HL-60 (cell line): Measurements from ENCODE around the gene MLYCD.

Source experiments
- DNase-seq, 2 experiments: peaks; one replicate each; pipeline ENCODE4 v3.0.0-alpha.2; 2010 to 2020; ENCODE audit warnings: low read depth in 1 of 2, low spot score in 1 of 2
- H3K27ac ChIP-seq: fragments of 250-450 bp; sonication (Bioruptor Pico); replicated peaks from 2 replicates; pipeline ENCODE4 v1.5.1; 2020; ENCODE audit warnings: mild to moderate bottlenecking, moderate library complexity
- H3K27me3 ChIP-seq: fragments of 250-450 bp; sonication (Bioruptor Pico); 2 replicates; pipeline ENCODE4 v1.5.1; 2021; ENCODE audit warnings: mild to moderate bottlenecking, moderate library complexity; ENCODE audit not compliant: insufficient read depth, poor library complexity, severe bottlenecking
- H3K4me3 ChIP-seq: replicated peaks from 2 replicates; pipeline ENCODE4 v1.5.1; 2011; ENCODE audit warnings: mild to moderate bottlenecking, control low read depth, low read length; ENCODE audit not compliant: insufficient read depth
- CTCF ChIP-seq: IDR thresholded peaks from one replicate; pipeline ENCODE4 v1.5.1; 2011; ENCODE audit warnings: low read length, control low read depth, inconsistent platforms; ENCODE audit not compliant: insufficient read depth
- GABPA ChIP-seq: IDR thresholded peaks from 2 replicates; pipeline ENCODE4 v1.6.1; 2012; ENCODE audit warnings: low read depth
- POLR2AphosphoS5 ChIP-seq: IDR thresholded peaks from 2 replicates; pipeline ENCODE4 v1.6.1; 2012; ENCODE audit warnings: low read depth
- SPI1 ChIP-seq: IDR thresholded peaks from 2 replicates; pipeline ENCODE4 v1.6.1; 2012; ENCODE audit warnings: low read depth, mild to moderate bottlenecking, borderline replicate concordance
- TF ChIP-seq, protein P1 (sequence below): IDR thresholded peaks from 2 replicates; pipeline ENCODE4 v1.6.1; 2012; ENCODE audit warnings: low read depth; ENCODE audit not compliant: insufficient replicate concordance

The MLYCD gene

GRCh38 chr16:83952587-83952939 lies 53.6 kb downstream of the MLYCD start:
- DNase-seq = no peak
- no peak overlapping the region for H3K4me3 ChIP-seq
- no peaks in the 10 kb centered on the region for H3K27me3 ChIP-seq
- peak overlapping the region; percentile 50 for H3K27ac ChIP-seq
- TF ChIP-seq, protein P1, sequence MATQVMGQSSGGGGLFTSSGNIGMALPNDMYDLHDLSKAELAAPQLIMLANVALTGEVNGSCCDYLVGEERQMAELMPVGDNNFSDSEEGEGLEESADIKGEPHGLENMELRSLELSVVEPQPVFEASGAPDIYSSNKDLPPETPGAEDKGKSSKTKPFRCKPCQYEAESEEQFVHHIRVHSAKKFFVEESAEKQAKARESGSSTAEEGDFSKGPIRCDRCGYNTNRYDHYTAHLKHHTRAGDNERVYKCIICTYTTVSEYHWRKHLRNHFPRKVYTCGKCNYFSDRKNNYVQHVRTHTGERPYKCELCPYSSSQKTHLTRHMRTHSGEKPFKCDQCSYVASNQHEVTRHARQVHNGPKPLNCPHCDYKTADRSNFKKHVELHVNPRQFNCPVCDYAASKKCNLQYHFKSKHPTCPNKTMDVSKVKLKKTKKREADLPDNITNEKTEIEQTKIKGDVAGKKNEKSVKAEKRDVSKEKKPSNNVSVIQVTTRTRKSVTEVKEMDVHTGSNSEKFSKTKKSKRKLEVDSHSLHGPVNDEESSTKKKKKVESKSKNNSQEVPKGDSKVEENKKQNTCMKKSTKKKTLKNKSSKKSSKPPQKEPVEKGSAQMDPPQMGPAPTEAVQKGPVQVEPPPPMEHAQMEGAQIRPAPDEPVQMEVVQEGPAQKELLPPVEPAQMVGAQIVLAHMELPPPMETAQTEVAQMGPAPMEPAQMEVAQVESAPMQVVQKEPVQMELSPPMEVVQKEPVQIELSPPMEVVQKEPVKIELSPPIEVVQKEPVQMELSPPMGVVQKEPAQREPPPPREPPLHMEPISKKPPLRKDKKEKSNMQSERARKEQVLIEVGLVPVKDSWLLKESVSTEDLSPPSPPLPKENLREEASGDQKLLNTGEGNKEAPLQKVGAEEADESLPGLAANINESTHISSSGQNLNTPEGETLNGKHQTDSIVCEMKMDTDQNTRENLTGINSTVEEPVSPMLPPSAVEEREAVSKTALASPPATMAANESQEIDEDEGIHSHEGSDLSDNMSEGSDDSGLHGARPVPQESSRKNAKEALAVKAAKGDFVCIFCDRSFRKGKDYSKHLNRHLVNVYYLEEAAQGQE = no peak
- TF ChIP-seq GABPA (no peak), SPI1 (no peak), CTCF (no peak), POLR2AphosphoS5 (no peak)

GRCh38 chr16:83952940-83953795 lies 54.3 kb downstream of the MLYCD start, which contains the start of gene OSGIN1:
OSGIN1 (plus strand) TSS chr16:83953240; CDS start chr16:83957672, 4,432 bp downstream.
- H3K27ac ChIP-seq = peak within 1 kb of the TSS; percentile 50
- DNase-seq = peak; percentile 82 to 94
- TF ChIP-seq SPI1 (peak; percentile 26; the same call in 1 of the 2 replicates), POLR2AphosphoS5 (no peak; the same call in 1 of the 2 replicates)

DNA sequence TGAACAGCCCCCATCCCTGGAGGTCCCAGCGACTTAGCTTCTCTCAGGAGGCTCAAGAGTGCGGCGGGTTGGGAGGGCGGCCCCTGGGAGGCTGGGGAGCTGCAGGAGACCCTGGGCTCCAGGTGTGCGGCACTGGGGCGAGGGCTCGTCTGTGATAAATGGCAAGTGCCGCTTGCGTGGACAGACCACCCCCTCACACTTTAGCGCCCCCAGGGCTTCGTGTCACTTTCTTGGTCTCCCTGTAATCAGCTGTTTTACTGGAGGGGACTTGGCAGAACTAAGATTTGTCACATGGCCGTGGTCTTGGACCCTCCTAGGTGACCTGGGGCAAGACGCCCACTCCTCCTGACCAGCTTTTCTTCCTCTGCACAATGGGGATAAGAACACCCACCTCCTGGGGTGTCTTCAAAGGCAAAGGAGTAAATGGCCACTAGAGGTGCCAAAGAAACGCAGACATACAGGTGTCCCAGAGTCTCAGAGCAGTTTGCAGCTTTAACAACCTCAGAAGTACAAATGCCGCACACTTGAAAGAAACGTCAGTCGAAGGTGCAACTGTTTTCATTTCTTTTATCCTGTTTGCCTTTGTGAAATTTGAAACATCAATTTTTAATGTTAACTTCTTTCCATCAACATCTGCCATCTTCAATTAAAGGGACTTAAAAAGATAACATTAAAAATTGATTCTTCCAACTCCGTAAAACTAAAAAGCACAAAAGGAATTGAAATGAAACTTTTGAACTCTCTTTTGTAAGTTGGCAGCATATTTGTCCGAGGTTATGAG lies 55.1 kb downstream of the MLYCD start:
- Histone ChIP-seq H3K27me3 (no peaks in the 10 kb centered on the region), H3K4me3 (peak overlapping the region; percentile 56), H3K27ac (peak overlapping the region; percentile 50)
- TF ChIP-seq CTCF = peak; percentile 45
- TF ChIP-seq SPI1 = no peak
- peak in 1 of 2 experiments; percentile 56 for DNase-seq

More at GRCh38 chr16:83952940-83953795, 54.3 kb downstream of the MLYCD start, which contains the start of gene OSGIN1:
- Histone ChIP-seq H3K4me3 (peak within 1 kb of the TSS; percentile 56), H3K27me3 (no peaks in the 10 kb centered on the region)

DNA sequence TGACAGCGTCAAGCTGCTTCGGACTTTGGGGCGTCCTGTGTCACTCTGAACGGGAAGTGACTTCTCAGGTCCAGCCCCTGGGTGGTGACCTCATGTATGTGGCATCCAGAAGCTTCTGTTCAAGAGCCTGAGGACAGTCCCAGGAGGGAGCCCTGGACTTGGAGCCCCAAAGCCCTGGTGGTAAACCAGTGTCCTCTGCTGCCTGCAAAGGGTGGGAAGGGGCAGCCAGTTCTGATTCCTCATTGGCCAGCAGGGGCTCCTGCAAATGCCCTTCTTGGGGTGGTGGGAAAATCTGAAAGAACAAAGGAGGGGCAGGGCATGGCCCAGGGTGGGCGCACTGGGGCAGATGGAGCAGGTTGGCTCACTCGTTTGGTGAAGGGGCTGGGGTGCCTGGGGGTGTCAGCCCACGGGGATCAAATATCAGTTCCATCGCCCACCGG lies 55.7 kb downstream of the MLYCD start:
- peak; percentile 25 to 37 for DNase-seq
- H3K27ac ChIP-seq = no peak overlapping the region
- TF ChIP-seq, protein P1 = no peak
- TF ChIP-seq CTCF (no peak), GABPA (no peak), SPI1 (peak; percentile 19; the same call in 1 of the 2 replicates), POLR2AphosphoS5 (no peak)
- H3K27me3 ChIP-seq = no peaks in the 10 kb centered on the region
- H3K4me3 ChIP-seq = no peak overlapping the region
